A673 (cell line): Measurements from ENCODE around the gene SLC17A8.

Experiments used
- CTCF ChIP-seq: fragments of 300-800, 200-600 bp; sonication (generic); conservative IDR thresholded peaks from 2 replicates; pipeline ENCODE4 v1.5.1; 2017; ENCODE audit warnings: low read depth, mild to moderate bottlenecking, antibody characterized with exemption, low read length, moderate library complexity, mixed read lengths
- EZH2 ChIP-seq: fragments of 200-600 bp; sonication (generic); IDR thresholded peaks from 2 replicates; pipeline ENCODE4 v1.6.1; 2017; ENCODE audit warnings: borderline replicate concordance, low read depth, mild to moderate bottlenecking, mixed read lengths, antibody characterized with exemption, low read length; ENCODE audit not compliant: poor library complexity, severe bottlenecking

- TF ChIP-seq CTCF (no peak), EZH2 (no peak)
These were observed 86.6 kb downstream of the SLC17A8 start for GRCh38 chr12:100443434-100443833.
